AG04450 (cell line): ENCODE measurements around the gene LRRC19. TPM values are rescaled to one million over a fixed set of nuclear protein-coding genes. Genes with fewer than 3 reads are reported as not detected.
A peak's percentile ranks its signal among the peaks of the same experiment; 100 is the strongest.

ENCODE experiments used
- CTCF ChIA-PET: fragments of 300-600, 350-600 bp; formaldehyde crosslinking; extraction: SDS; loops from one replicate; lab custom pipeline; 2022; ENCODE audit warnings: antibody characterized with exemption, inconsistent platforms; lab: Charles Lee
- POLR2A ChIA-PET: fragments of 350-600 bp; formaldehyde crosslinking; extraction: SDS; loops from one replicate; lab custom pipeline; 2021; ENCODE audit warnings: antibody characterized with exemption, inconsistent platforms; lab: Yijun Ruan, JAX
- DNase-seq: peaks from one replicate; pipeline ENCODE4 v3.0.0-alpha.2; 2011; ENCODE audit warnings: low read depth, low spot score
- H3K27ac ChIP-seq: one replicate; pipeline ENCODE4 v1.5.1; 2012; ENCODE audit warnings: low read depth, low read length, control low read depth
- H3K27me3 ChIP-seq: one replicate; pipeline ENCODE4 v1.6.0; 2012; ENCODE audit warnings: low read length; ENCODE audit not compliant: control insufficient read depth, insufficient read depth
- H3K4me3 ChIP-seq: 2 replicates; pipeline ENCODE4 v1.5.1; 2011; ENCODE audit warnings: mild to moderate bottlenecking, low read depth, low read length, control low read depth
- H3K9me3 ChIP-seq: 2 replicates; pipeline ENCODE4 v1.5.1; 2012; ENCODE audit warnings: low read length; ENCODE audit not compliant: control insufficient read depth, insufficient read depth
- polyA plus RNA-seq: library from polyadenylated mRNA; depleted of rRNA; stranded (reverse); fragments of >200 nt; gene quantifications from 2 replicates; pipeline ENCODE4 v1.2.3, GENCODE V29; 2011
- TF ChIP-seq, protein P1 (sequence below): IDR thresholded peaks from 2 replicates; pipeline ENCODE4 v1.5.1; 2011; ENCODE audit warnings: low read depth, low read length, control low read depth, inconsistent platforms

The LRRC19 gene
- polyA plus RNA-seq, 1 experiment: not detected

DNA sequence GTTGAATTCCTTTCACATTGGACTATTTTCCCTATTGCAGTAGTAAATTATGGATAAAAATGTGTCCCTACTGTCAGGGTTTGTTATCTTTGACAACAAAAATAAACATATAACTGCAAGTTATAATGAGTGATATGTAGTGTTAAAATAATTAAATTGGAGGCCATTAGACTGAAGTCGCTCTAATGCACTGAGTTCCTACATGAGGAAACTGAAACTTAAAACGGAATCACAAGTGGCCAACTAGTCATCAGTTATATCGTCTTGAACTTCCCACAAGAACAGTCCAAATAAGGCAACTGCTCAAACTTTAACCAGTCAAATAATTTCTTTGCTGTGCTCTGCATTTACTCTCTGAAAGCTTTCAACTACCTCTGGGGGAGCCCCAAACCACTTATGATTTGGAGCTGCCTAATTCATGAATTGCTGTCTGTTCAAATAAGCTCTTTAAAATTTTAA is 51.4 kb downstream of the LRRC19 start:
- DNase-seq: no peak
- ChIA-PET POLR2A (no interaction called here), CTCF (no interaction called here)
- Histone ChIP-seq H3K27ac (no peak overlapping the region), H3K27me3 (no peaks in the 10 kb centered on the region), H3K9me3 (no peaks in the 10 kb centered on the region), H3K4me3 (no peak overlapping the region)
- TF ChIP-seq, protein P1, sequence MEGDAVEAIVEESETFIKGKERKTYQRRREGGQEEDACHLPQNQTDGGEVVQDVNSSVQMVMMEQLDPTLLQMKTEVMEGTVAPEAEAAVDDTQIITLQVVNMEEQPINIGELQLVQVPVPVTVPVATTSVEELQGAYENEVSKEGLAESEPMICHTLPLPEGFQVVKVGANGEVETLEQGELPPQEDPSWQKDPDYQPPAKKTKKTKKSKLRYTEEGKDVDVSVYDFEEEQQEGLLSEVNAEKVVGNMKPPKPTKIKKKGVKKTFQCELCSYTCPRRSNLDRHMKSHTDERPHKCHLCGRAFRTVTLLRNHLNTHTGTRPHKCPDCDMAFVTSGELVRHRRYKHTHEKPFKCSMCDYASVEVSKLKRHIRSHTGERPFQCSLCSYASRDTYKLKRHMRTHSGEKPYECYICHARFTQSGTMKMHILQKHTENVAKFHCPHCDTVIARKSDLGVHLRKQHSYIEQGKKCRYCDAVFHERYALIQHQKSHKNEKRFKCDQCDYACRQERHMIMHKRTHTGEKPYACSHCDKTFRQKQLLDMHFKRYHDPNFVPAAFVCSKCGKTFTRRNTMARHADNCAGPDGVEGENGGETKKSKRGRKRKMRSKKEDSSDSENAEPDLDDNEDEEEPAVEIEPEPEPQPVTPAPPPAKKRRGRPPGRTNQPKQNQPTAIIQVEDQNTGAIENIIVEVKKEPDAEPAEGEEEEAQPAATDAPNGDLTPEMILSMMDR: no peak

DNA sequence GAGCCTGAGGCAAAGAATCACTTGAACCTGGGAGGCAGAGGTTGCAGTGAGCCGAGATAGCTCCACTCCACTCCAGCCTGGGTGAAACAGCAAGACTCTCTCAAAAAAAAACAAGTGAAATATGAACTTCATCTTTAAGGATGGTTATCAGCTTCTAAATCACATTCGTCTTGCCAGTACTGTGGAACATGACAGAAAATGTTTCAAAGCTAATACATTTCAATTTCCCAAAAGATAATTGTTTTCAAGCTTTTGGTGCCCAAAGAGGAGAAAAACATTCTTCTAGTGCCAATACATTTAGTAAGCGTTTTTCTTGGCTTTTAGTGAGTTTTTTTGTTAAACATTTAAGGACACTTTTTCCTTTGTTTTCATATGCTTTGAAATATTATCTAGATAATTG is 53.7 kb downstream of the LRRC19 start:
- TF ChIP-seq, protein P1: no peak
- CTCF ChIA-PET: no interaction called here

DNA sequence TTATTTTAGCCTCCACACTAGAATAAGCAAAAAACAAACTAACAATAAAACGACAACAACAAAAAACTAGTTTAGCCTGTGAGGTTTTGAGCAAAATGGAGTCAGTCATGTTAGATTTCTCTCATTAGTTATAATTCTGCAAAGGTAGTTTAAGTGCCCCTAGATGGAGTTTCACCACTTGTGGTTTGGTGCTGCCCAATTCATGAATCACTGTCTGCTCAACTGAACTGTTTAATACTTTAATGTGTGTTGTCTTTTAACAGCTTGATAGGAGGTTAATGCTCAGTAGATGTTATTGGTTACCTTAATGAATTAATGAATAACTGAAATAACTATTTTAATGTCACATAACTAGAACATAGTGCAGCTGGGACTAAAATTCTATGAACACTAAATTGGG is 55.0 kb downstream of the LRRC19 start:
- ChIA-PET POLR2A (no interaction called here), CTCF (interaction anchor here (0.6 to 1.0 kb wide), 2 partner anchors 12 to 383 kb away, joined by 3 read pairs; no protein-coding TSS in a partner anchor)
- H3K27me3 ChIP-seq: no peaks in the 10 kb centered on the region
- peaks cover 5% of the 10 kb centered on the region; the same call in 1 of the 2 replicates for H3K9me3 ChIP-seq
- TF ChIP-seq, protein P1: no peak
- no peak for DNase-seq
- H3K4me3 ChIP-seq: no peak overlapping the region
- no peak overlapping the region for H3K27ac ChIP-seq

More for the DNA sequence above, 53.7 kb downstream of the LRRC19 start:
- no peak overlapping the region for H3K27ac ChIP-seq
- no peaks in the 10 kb centered on the region for H3K27me3 ChIP-seq
- POLR2A ChIA-PET: no interaction called here
- peaks cover 2% of the 10 kb centered on the region; the same call in 1 of the 2 replicates for H3K9me3 ChIP-seq
- DNase-seq: no peak
- no peak overlapping the region for H3K4me3 ChIP-seq

DNA sequence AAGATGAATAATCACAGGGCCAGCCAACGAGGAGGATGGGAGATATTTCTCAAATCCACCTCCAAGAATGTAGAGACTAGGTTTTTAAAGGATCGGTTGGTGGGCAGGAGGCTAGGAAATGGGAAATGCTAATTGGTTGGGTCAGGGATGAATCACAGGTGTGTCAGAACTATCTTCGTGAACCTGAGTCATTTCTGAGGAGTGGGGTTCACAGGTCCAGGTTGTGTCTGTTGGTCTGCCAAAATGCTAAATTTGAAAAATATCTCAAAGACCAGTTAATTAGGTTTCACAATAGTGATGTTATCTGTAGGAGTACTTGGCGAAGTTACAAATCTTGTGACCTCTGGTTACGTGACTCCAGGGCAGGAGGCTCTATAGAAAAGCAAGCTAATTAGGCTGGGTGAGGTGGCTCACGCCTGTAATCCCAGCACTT is 55.8 kb downstream of the LRRC19 start:
- no peak overlapping the region for H3K27ac ChIP-seq
- H3K9me3 ChIP-seq: peaks cover 5% of the 10 kb centered on the region; the same call in 1 of the 2 replicates
- no peak for DNase-seq
- TF ChIP-seq, protein P1: no peak
- ChIA-PET CTCF (interaction anchor here (1.0 kb wide), 1 partner anchor 384 kb away, joined by 3 read pairs; no protein-coding TSS in a partner anchor), POLR2A (no interaction called here)
- no peak overlapping the region for H3K4me3 ChIP-seq
- H3K27me3 ChIP-seq: no peaks in the 10 kb centered on the region

DNA sequence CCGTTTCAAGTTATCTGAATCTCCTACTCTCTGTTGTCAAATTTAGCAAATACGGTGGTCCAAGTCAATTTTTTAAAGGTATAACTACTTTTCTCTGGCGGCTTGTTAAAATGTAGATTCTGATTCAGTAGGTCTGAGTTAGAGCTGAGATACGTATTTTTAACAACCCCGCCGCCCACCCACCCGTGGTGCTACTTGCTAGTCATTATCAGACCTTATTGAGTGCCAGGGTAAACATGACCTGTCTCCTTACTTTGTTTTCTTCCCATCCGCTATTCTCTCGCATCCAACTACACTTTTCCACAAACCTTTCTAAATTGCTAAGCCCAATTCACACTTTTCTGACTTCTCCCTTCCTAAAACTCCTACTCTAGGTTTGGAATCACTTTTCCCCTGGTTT is 57.7 kb downstream of the LRRC19 start:
- Histone ChIP-seq H3K9me3 (peaks cover 5% of the 10 kb centered on the region; the same call in 1 of the 2 replicates), H3K27ac (no peak overlapping the region), H3K27me3 (no peaks in the 10 kb centered on the region), H3K4me3 (peak overlapping the region; percentile 92)
- no peak for DNase-seq
- TF ChIP-seq, protein P1: no peak
- ChIA-PET POLR2A (interaction anchor here (0.7 to 1.7 kb wide), 2 partner anchors 9 to 177 kb away, joined by 3 to 15 read pairs; partner anchors contain the start of gene IFT74), CTCF (no interaction called here)
